HG03469 (cell line): ENCODE measurements around the gene ARHGAP24.
A peak's percentile ranks its signal among the peaks of the same experiment; 100 is the strongest.

Source experiments
- ATAC-seq: cut with Tn5 transposase; IDR thresholded peaks from one replicate; pipeline ENCODE4 v1.9.1; 2021; ENCODE audit warnings: mild to moderate bottlenecking, moderate library complexity, moderate number of reproducible peaks; ENCODE audit not compliant: unreplicated experiment

Gene ARHGAP24

GRCh38 chr4:85772470-85772869 lies 297.5 kb downstream of the ARHGAP24 start:
- ATAC-seq: no peak

- no peak for ATAC-seq
Measured at GRCh38 chr4:85773372-85773771, 298.4 kb downstream of the ARHGAP24 start.

- ATAC-seq: no peak
Measured at GRCh38 chr4:85774000-85774399, 299.1 kb downstream of the ARHGAP24 start.

- no peak for ATAC-seq
Measured at GRCh38 chr4:85774489-85774888, 299.5 kb downstream of the ARHGAP24 start.

- no peak for ATAC-seq
Measured at GRCh38 chr4:85776096-85776495, 301.1 kb downstream of the ARHGAP24 start.

- ATAC-seq: no peak
Measured at GRCh38 chr4:85776579-85776978, 301.6 kb downstream of the ARHGAP24 start.

- ATAC-seq: peak; percentile 72
Measured at GRCh38 chr4:85777908-85778631, 303.1 kb downstream of the ARHGAP24 start.

GRCh38 chr4:85778632-85779131 lies 303.7 kb downstream of the ARHGAP24 start:
- ATAC-seq: peak; percentile 67

GRCh38 chr4:85779165-85779564 lies 304.2 kb downstream of the ARHGAP24 start:
- no peak for ATAC-seq

GRCh38 chr4:85780664-85781063 lies 305.7 kb downstream of the ARHGAP24 start:
- ATAC-seq: peak; percentile 24

GRCh38 chr4:85783483-85783882 lies 308.5 kb downstream of the ARHGAP24 start:
- no peak for ATAC-seq

- no peak for ATAC-seq
Measured at GRCh38 chr4:85783900-85784299, 308.9 kb downstream of the ARHGAP24 start.

GRCh38 chr4:85784348-85784747 lies 309.4 kb downstream of the ARHGAP24 start:
- no peak for ATAC-seq

GRCh38 chr4:85784947-85785346 lies 310.0 kb downstream of the ARHGAP24 start:
- no peak for ATAC-seq

GRCh38 chr4:85787133-85787532 lies 312.2 kb downstream of the ARHGAP24 start:
- no peak for ATAC-seq

- ATAC-seq: no peak
Measured at GRCh38 chr4:85788604-85789003, 313.7 kb downstream of the ARHGAP24 start.

GRCh38 chr4:85789241-85789640 lies 314.3 kb downstream of the ARHGAP24 start:
- ATAC-seq: no peak

- ATAC-seq: no peak
Measured at GRCh38 chr4:85790582-85790981, 315.6 kb downstream of the ARHGAP24 start.

GRCh38 chr4:85792376-85793232 lies 317.7 kb downstream of the ARHGAP24 start:
- no peak for ATAC-seq

GRCh38 chr4:85793233-85793585 lies 318.3 kb downstream of the ARHGAP24 start:
- ATAC-seq: no peak

GRCh38 chr4:85798012-85798770 lies 323.2 kb downstream of the ARHGAP24 start:
- ATAC-seq: no peak
